Activated CD4-positive, CD25-positive, alpha-beta regulatory T cell treated with anti-CD3 and anti-CD28 coated beads, Interleukin-2, amount 50 U/mL, for 16 hours (primary cell): Measurements from ENCODE around the gene SDK1.
"Not testable (repeated sequence)": the region's sequence is repeated elsewhere in the genome, so short reads cannot be mapped to it uniquely, and the experiment has no call there.

ENCODE experiments used
- DNase-seq: peaks from one replicate; pipeline ENCODE4 v3.0.0-alpha.2; 2020; ENCODE audit warnings: low read depth, low spot score

The SDK1 gene

DNA sequence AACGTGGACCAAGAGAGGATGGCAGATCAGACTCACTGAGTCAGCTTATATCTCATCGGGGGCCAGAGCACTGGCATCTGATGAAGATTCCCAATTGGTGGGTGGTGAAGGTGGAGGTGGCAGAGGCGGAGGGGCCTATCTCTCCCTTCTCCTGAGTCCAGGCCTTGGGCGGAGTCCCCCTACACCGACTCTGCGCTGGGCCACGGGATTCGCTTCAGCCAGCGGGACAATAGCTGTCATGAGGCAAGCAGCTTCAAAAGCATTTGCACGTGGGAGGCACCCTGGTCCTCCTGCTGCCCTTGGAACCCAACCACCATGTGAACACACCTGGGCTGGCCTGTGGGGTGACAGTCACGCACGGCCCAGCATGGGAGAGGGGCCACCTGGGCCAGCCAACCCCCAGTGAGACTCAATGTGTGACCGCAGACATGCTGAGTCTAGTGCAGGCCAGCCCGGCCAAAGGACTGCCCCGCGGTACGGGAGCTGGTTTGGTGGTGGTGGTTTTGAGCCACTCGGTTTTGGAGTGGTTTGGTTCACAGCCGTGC lies 914.2 kb downstream of the SDK1 start:
- no peak for DNase-seq

DNA sequence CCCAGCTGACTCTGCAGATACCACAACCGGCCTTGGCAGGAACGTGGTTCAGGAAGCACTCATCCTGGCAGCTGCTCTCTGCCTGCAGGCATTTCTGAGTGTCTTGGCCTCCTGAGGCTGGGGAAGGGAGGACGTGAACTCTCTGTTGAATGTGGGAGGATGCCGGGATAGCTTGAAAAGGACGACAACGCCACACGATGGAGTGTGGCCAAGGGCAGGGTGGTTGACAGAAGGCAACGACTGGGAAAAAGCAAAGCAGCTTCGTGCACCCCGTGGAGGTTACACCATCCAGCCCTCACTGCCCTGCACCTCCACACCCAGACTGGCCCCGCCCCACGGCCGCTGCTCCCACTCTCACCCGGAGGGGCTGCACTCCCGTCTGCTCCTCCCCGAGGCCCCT lies 915.0 kb downstream of the SDK1 start:
- DNase-seq = no peak

DNA sequence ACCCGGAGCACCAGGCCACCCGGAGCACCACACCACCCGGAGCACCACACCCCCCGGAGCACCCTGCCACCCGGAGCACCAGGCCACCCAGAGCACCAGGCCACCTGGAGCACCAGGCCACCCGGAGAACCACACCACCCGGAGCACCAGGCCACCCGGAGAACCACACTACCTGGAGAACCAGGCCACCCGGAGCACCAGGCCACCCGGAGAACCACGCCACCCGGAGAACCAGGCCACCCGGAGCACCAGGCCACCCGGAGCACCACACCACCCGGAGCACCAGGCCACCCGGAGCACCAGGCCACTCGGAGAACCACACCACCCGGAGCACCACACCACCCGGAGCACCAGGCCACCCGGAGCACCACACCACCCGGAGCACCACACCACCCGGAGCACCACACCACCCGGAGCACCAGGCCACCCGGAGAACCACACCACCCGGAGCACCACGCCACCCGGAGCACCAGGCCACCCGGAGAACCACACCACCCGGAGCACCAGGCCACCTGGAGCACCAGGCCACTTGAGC lies 916.1 kb downstream of the SDK1 start:
- not testable (repeated sequence) for DNase-seq

DNA sequence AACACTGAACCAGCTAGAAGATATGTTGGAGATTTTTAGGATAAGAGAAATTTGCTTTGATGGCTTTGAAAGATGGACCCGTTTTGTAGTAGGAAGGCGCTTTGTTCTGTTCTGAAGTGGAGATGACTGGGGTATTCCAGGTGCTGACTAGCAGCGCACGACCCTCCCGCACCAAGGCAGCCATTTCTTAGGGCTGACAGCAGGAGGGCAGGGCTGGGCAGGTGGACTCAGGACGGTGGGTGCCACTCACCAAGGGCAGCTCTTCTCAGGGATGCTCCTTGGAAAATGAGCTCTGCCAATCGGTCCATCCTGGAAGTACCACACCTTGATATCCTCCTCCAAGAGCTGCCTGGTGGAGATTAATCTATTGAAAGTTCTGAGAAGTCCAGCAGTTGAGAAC lies 917.4 kb downstream of the SDK1 start:
- DNase-seq = no peak

DNA sequence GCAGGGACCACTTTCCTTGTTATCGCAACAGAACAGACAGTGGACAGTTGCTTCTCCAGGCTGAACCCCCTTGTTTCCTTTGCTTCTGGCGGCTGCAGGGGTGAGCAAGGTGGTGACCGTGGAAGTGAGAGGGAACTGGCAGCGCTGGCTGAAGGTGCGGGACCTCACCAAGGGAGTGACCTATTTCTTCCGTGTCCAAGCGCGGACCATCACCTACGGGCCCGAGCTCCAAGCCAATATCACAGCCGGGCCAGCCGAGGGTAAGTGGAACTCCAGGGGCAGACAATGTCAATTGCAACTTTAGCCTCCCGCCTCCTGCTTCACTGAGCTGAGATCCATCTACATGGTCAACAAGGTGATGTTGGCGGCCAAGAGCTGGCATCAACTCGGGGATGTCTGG lies 919.0 kb downstream of the SDK1 start:
- DNase-seq = no peak

DNA sequence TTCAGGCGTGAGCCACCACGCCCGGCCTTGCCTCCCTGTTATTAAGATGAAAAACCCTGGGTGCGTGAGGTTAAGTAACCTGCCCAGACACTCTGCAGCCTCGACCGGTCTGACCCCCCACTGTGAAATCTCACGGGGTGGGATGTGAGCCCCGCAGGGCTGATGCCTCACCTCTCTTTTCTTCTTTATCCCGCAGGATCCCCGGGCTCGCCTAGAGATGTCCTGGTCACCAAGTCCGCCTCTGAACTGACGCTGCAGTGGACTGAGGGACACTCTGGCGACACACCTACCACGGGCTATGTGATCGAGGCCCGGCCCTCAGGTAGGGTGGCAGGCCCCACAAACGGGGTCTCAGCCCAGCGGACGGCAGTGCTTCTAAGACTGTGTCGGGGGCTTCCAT lies 920.0 kb downstream of the SDK1 start:
- no peak for DNase-seq

DNA sequence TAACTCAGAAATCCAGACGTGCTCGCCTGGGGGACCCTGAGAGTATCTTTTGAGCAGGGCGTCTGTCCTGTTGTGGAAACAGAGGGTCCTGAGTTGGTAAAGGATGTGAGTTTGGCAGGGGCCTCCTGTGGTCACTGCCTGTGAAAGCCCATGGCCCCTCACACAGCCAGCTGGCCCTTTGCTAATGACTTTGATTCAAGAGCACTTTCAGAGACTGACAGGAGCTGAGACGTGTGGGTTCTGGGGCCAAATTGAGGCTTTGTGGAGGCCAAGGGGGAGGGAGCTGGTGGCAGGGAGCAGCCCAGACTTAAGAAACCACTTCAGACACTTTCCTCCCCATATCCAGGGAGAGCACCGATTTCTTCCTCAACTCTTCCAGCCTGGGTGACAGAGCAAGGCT lies 921.6 kb downstream of the SDK1 start:
- DNase-seq = no peak

DNA sequence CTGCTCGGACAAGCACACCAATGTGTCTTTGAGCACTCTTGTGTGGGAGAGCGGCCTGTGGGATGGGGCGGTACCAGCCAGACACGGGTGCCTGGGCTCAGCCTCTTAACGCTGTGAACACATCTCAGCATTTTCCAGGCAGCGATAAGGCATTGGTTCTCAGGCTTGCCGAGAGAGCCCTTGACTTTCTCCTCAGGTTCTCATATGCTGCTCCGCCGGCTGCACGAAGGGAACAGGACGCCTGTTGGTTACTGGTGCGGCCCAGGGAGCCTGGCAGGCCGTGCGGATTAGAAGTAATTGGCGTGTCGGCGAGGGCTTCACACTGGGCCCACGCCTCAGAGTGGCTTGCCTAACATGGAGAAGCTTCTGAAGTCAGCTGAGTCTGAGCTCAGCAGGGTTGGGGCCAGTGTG lies 924.3 kb downstream of the SDK1 start:
- DNase-seq = no peak

DNA sequence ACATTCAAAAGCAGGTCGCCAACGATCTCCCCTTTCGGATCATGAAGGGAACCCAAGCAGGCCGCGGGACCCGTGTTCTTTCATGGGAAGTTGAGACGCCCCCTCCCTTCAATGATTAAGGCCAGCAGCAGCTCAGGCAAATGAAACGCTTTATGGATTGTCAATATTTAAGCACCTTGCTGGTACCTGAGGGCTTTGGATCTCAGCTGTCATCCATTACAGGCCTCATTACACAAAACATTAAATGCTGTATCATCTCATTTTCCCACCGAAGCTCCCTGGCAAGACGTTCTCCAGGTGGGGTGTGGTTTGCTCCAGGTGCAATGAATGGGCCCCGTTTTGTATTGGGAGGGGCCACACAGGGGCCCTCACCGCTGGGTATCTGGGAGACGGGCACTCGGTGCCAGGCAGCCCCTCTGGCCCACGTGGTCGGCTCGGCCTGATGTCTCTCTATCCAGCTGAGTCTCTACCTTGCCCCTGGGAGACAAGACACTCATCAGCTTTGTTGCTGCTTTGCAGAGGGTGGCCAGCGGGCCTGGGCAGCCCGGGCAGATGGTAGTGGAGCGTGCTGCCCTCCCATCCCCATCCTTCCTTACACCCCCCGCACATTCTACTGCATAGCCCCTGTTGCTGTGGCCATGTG lies 925.0 kb downstream of the SDK1 start:
- DNase-seq = no peak

DNA sequence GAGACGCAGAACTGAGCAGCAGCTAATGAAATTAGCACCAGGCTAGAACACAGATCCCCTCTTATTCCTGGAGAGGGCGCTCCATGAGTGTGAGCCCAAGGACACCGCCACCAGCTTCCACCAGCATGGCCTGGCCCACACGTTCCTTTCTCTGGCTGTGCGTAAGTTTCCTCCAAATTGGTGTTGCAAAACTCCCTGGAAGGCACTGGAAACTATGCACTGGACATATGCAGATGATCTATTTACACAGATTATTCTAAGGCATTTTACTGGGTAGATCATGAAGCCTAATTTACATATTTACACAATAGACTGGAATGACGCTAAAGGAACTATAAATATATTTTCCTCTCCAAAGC lies 925.5 kb downstream of the SDK1 start:
- no peak for DNase-seq

DNA sequence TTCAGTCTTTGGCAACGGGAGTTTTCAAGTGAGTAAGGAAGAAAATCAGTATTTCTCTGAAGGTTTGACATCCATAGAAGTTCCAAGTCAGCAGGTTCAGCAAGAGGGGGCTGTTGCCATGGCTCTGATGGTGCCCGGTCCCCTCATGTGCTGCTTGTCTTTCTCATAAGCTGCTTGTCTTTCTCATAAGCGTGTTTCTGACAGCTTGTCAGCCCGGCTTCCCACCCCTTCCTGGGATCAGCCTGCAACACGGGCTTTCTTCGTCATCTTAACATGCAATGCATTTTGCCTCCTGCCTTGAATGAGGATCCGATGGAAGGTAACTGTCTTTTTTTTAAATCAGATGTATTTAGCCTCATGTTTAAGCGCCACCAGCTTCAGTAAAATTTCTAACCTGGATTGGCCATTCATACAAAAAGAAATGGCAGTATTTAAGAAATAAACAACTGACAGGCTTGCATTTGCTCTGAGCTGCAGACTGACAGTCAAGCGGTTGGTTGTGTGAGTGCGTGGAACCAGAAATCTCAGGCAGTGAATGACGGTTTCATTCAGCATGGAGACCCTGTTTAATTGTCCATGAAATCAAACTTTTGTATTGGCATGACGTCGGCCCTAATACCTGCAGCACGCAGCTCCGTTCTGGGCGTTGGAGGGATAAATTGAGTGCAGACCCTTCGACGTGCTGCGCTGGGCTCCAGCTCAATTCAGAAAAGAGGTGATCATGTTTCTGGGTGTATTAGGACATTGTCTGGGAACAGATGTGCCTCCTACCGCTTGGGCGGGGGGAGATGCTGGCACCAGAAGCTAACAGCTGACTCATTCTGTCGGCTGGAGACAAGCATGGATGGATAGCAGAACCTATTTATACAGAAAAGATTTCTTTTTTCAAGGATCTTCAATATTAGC lies 926.3 kb downstream of the SDK1 start:
- DNase-seq = no peak

DNA sequence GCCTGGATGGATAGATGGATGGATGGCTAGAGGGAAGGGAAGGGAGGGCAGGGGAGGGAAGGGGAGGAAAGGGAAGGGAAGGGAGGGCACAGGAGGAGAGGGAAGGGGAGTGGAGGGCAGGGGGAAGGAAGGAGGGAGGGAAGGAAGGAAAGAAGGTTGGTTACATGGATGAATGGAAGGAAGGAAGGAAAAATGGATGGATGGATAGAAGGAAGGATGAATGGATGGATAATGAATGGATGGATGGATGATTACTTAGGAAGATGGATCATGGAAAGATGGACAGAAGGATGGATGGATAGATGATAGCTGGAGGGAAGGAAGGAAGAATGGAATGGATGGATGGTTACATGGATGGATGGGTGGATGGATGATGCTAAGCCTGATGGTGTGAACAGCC lies 929.3 kb downstream of the SDK1 start:
- DNase-seq = no peak

DNA sequence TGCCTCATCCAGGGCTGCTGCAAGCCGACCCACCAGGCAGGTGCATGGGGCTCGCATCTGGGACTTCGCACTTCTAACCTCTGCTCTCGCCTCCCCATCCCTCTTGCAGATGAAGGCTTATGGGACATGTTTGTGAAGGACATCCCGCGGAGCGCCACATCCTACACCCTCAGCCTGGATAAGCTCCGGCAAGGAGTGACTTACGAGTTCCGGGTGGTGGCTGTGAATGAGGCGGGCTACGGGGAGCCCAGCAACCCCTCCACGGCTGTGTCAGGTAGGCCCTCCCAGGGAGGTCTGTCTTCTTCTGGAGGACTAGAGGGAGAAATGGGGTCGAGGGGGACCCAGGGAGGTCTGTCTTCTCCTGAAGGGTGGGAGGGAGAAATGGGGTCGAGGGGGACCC lies 932.1 kb downstream of the SDK1 start:
- no peak for DNase-seq

DNA sequence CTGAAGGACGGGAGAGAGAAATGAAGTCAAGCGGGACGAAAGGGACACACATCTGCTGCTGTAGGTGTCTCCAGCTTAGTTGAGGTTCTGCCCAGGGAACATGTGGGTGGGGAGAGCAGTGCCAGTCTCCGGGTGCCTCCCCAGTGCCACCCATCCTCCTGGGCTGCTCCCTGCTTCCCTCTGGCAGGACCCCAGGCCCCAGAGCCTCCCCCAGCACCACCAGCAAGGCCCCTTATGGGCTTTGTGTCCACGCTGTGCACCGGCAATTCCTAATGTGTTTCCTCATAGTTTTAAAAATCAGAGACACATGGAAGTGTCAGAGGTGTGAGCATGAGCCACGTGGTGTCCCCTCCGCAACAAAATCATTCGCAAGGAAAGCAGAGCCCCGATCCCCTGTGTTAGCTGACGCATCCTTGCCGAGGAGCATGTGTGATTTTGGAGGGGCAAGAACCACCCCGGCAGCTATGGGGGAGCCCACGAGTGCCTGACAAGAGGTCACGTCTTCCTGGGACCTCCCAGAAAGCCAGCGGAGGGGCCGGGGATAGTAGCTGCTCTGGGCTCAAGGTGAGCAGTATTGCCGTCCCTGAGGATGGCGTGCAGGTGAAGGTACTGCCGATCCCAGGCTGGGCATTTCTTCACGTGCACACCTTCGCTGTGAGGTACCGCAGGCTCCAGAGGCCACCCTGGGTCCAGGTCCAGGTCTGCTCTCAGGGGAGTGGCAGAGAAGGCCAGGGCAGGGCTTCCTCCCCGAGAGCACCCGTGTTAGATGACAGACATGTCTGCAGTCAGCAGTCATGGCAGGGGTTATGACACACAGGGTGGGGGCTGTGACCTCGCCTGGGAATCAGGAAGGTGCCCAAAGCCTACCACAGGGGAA lies 932.8 kb downstream of the SDK1 start:
- DNase-seq = no peak

DNA sequence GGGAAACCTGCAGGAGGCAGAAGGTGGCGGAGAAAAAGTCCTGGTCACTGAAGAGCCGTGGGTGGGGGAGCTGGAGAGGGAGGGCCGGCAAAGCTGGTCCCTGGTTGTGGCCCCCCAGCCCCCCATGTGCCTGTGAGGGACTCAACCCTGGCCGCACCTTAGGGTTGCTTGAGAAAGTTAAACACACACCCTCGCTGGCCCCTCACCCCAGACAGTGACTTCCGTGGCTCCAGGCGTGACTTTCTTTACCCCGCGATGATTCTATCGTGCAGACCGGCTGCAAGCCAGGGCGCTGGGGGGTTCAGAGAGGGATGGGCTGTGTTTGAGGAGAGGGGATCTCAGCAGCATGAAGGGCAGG lies 933.4 kb downstream of the SDK1 start:
- no peak for DNase-seq

DNA sequence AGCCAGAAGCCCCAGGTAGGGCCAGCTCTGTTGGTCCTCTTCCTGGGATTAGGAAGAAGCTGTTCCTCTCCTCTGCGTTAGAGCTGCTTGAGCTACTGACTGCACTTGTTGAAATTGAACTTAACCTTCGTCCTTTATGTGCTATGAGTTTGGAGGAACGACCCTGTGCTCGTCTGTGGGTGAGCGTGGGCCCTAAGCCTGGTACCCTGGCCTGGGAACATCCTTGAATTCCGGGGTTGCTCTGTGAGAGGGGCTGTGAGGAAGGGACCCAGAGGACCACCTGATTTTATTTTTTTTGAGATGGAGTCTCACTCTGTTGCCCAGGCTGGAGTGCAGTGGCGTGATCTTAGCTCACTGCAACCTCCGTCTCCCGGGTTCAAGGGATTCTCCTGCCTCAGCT lies 933.8 kb downstream of the SDK1 start:
- no peak for DNase-seq

DNA sequence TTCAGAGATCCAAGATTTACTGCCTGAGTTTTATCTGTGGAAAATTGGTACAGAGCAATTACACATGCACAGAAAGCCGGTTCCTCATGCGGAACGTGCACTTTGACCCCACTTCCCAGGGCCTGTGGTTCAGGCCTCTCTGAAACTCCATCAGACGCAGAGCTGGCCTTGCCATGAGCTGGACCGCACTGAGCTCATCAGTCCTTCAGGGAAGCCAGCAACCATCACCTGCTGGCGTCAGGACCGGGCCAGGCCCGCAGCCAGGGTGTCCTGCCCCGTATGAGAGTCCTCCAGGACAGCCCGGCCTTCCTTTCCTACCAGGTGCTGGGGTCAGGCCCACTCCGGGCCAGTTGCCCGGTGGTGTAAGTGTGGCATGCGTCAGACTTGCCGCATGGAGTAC lies 934.5 kb downstream of the SDK1 start:
- DNase-seq = no peak

DNA sequence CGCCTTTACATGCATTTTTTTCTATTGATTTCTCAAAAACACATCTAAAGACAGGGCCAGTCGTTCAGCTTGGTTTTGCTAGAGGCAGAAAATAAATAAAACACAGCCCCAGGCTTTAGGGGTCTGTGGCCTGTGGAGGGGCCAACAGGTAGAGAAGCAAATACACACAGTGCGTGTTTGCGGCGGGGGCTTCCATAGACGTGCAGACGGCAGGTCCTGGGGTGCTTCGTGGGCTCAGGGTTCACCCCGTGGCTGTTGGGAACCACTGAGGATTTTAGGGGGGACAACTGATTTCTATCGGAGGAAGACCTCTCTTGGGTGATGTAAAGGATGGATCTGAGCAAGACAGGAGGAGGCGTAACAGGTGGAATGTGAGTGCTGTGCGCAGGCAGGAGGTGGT lies 935.3 kb downstream of the SDK1 start:
- DNase-seq = no peak

DNA sequence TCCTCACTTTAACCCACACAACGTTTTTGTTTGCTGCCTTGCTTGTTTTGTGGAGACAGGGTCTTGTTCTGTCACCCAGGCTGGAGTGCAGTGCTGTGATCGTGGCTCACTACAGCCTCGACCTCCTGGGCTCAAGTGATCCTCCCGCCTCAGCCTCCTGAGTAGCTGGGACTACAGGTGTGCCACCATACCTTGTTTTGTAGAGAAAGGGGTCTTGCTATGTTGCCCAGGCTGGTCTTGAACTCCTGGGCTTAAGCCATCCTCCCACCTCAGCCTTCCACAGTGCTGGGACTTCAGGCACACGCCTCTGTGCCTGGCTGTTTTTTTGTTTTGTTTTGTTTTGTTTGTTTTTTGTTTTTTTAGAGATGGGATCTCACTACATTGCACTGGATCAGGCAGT lies 935.8 kb downstream of the SDK1 start:
- DNase-seq = not testable (repeated sequence)

DNA sequence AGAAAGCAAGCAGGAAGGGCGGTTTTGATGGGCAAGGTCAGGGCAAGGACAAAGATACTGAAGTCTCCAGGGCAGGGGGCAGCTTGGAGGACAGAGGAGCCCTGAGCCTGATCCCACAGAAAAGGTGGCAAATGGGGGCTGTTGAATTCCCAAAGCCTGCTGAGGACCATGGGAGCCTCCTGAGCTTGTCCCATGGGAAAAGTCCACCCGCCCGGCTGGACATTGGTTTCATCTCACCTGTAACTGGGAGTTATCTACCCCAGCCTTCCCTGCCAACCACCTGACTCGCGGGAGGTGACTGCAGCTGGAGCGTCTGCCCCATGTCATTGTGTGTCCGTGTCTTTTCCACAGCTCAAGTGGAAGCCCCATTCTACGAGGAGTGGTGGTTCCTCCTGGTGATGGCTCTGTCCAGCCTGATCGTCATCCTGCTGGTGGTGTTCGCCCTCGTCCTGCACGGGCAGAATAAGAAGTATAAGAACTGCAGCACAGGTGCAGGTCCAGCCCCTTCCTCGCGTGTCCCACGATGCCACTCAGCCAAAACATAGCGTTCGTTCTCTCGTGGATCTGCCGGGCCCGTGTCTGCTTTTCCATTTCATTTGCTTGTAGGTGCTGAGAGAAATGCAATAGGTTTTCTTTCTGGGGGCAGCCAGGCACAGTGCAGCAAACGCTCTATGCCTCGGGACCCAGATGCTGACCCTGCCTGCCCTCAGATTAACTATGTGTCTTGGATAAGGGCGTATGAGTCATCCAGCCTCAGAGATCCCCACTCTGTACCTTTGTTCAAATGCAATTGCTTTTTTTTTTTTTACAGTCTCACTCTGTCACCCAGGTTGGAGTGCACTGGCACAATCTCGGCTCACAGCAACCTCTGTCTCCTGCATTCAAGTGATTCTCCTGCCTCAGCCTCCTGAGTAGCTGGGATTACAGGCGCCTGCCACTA lies 936.5 kb downstream of the SDK1 start:
- DNase-seq = no peak

DNA sequence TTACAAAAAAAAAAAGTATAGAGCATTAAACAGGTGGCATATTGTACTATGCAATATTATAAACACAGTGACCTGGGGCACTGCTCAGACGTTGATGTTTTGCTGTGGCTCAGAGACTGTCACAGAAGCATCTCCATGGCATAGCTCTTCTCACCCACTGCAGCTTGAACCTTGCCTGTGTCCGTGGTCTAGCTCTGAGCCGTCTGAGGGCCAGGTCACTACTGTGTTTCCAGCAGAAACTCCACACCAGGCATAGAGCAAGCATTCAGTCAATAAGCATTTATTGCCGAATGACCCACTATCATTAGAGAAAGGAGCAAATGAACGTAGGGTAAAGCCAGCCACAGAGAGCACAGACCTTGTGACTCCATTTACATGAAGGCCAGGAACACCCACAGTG lies 937.8 kb downstream of the SDK1 start:
- no peak for DNase-seq
